Stimulated activated CD8-positive, alpha-beta memory T cell treated with anti-CD3 and anti-CD28 coated beads, Interleukin-12 subunit alpha, Interleukin-12 subunit beta, amount 100 ng/mL, for 24 hours (primary cell): ENCODE data around the gene FSTL3.
"Not testable (repeated sequence)": the region's sequence is repeated elsewhere in the genome, so short reads cannot be mapped to it uniquely, and the experiment has no call there.

ENCODE experiments used
- DNase-seq: peaks from one replicate; pipeline ENCODE4 v3.0.0-alpha.2; 2020; ENCODE audit errors: extremely low read depth

FSTL3 gene

GRCh38 chr19:682678-683320 is 6.6 kb downstream of the FSTL3 start:
- DNase-seq, result no peak

- no peak for DNase-seq
These were observed 9.3 kb downstream of the FSTL3 start for GRCh38 chr19:685454-685931.

GRCh38 chr19:686589-687297 is 10.6 kb downstream of the FSTL3 start:
- DNase-seq, result no peak

GRCh38 chr19:687569-688166 is 11.5 kb downstream of the FSTL3 start:
- no peak for DNase-seq

DNA sequence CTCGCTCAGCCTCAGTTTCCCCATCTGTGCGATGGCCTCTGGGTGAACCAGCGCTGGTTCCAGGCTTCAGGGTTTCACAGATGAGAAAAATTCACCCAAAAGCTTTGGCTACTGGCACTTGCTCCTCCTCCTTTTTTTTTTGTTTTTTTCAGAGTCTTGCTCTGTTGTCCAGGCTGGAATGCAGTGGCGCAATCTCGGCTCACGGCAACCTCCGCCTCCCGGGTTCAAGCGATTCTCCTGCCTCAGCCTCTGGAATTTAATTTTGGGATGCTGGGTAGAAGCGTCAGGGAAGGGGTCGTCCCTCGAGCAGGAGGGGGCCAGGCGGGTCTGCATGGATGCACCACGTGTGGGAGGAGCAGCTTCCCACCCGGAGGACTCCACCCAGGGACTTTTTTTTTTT is 12.0 kb downstream of the FSTL3 start:
- DNase-seq, result no peak

GRCh38 chr19:688992-689391 is 12.8 kb downstream of the FSTL3 start:
- DNase-seq, result no peak

DNA sequence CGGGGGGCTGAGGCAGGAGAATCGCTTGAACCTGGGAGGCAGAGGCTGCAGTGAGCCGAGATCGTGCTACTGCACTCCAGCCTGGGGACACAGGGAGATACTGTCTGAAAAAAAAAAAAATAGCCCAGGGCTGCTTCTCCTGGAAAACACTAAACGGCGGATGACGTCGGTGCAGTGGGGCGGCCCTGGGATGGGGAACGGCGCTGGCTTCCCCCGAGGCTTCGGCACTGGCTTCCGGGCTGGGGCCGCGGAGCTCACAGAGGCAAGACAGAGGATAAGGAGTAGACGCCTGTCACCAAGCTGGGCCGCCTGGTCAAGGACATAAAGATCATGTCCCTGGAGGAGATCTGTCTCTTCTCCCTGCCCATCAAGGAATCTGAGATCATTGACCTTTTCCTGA is 14.0 kb downstream of the FSTL3 start:
- DNase-seq, result no peak

- DNase-seq, result no peak
These were observed 18.5 kb downstream of the FSTL3 start for GRCh38 chr19:694481-695351.

DNA sequence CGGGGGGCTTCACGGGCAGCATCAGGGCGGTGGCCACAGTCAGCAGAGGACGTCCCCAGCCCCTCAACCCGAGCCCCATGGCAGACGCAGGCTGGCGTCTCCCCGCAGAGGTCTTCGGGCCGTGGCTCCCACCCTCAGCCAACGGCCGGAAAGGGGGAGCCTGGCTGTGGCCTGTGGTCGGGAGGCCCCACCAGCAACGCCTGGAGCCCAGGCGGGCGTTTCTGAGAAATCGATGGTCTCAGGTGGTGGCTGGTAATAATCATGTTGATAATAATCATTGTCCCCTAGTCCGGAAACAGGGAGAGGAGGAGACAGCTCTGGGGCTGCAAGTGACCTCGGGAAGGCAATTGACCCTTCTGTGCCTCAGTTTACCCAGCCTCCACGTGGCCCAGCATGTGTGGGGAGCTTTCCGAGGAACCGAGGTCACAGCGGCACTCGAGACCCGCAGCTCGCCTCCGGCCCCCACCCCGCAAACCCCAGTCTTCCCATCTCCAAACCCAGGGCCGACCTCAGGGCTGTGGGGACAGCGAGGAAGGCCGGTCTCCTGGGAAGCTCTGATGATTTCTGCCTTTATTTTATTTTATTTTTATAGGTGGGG is 19.3 kb downstream of the FSTL3 start, which contains the start of gene PRSS57:
Gene PRSS57 (minus strand): TSS at position 101 of the 598 bp plus-strand sequence. CDS start 22 bp downstream, at position 79.
- no peak for DNase-seq

DNA sequence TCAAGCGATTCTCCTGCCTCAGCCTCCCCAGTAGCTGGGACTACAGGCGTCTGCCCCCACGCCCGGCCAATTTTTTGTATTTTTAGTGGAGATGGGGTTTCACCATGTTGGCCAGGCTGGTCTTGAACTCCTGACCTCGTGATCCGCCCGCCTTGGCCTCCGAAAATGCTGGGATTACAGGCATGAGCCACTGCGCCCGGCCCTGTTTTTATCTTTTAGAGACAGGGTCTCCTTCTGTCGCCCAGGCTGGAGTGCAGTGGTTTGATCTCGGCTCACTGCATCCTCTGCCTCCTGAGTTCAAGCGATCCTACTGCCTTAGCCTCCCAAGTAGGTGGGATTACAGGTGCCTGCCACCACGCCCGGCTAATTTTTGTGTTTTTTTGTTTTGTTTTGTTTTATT is 22.3 kb downstream of the FSTL3 start:
- DNase-seq, result not testable (repeated sequence)

- not testable (repeated sequence) for DNase-seq
These were observed 23.7 kb downstream of the FSTL3 start for GRCh38 chr19:699885-700284.

- DNase-seq, result not testable (repeated sequence)
These were observed 26.7 kb downstream of the FSTL3 start for GRCh38 chr19:702847-703246.

- no peak for DNase-seq
These were observed 27.1 kb downstream of the FSTL3 start for GRCh38 chr19:703329-703650.

DNA sequence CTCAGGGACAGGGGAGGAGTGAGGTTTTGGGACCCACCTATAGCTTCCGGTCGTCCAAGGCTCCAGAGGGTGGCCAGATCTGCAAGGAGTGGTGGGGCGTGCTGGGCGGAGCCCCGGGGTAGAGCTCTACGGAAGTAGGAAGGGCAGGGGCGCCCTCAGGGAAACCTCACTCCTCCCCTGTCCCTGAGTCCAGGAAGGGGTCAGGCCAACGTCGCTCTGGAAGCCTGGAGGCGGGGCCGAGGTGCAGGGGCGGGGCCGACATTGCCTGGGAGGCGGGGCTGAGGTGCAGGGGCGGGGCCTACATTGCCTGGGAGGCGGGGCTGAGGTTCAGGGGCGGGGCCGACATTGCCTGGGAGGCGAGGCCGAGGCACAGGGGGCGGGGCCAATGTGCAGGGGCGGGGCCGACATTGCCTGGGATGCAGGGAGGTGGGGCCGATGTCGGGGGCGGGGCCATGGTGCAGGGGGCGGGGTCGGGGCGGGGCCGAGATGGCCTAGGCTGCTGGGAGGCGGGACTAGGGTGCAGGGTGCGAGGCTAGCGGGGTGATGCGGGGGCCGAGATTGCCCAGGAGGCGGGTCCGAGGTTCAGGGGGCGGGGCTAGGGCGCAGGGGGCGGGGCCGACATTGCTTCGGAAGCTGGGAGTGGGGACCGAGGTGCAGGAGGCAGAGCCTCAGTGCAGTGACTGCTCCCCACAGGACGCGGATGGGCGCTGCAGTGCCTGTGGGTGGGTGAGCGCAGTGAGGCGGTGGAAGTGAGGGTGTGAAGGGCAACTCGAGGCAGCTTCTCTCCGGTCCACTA is 27.7 kb downstream of the FSTL3 start:
- DNase-seq, result peak; percentile 33

- no peak for DNase-seq
These were observed 28.2 kb downstream of the FSTL3 start for GRCh38 chr19:704447-704741.

DNA sequence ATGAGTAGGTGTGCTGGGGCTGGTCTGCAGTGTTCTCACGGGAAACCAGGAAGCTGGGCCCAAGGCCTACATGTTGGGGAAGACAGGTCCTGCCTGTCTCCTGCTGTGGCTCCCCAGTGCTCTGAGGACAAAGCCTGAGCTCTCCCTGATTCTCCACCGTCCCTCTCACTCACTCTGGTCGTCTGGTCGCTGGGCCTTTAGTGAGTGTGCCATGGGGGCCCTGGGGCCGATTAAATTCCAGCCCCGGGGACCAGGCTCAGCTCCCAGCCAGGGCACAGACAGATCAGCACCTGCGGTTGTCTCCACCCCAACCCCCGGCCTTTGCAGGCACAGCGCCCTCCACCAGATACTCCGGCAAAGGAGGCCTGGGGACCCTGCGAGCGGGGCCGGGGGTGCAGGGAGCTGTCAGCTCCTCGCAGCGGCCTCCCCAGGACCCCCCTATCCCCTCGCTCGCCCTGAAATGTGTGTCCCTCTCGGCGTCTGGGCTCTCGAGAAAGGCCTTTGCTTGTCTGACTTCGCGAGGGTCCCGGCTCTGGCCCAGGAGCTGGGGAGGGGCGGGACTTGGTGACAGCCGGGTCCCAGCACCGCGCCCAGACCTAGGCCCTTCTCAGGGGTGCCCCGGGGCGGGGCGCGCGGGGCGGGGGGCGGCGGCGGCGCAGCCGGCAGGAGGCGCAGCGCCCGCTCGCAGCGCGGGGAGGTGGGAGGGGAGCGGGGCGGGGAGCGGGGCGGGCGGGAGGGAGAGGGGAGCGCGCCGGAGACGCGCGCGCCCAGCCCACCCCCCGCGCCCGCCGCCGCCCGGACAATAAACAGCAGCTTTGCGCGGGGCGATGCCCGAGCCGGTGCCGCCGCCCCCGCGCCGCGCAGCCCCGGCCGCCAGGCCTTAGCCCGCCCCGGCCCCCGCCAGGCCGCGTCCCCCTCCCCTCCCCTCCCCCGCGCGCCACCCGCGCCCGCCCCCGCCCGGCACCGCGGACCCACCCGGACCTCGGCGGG is 32.3 kb downstream of the FSTL3 start, which contains the start of gene PALM:
Gene PALM (plus strand): TSS at position 782 of the 990 bp plus-strand sequence. CDS start 212 bp downstream, outside the sequence.
- DNase-seq, result no peak

DNA sequence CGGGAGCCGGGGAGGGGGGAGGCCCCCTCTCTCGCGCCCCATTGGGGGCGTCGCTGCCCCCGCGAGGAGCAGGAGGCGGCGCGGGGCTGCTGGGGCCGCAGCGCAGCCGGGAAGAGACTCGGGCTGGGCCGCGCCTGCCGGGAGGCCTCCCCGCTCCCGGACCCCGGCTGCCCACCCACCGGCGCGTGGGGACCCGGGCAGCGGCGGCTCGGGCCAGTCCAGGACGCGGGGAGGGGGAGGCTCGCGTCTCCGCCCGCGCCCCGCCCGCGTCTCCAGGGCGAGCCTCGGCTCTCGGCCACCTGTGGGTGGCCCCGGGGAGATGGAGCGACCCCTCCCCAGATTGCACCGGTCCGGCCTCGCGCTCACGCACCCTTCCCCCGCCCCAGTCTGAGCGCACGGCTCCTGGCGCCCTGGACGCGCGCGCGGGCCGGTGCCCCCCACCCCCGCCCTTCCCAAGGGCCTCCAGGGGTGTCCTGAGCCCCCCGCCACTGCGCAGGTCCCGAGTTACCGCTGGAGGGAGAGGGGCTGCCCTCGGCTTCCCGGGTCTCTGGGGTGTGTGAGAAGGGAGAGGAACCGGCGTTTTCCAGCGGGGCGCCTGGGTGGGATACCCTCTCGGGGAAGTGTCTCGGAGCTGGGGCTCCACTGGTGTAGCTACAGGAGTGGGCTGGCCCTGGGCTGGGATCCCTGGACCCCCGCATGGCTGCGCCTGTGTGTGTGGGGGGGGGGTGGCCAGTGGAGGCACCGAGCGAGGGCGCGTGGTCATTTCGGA is 33.2 kb downstream of the FSTL3 start:
- DNase-seq, result no peak

- DNase-seq, result no peak
These were observed 33.9 kb downstream of the FSTL3 start for GRCh38 chr19:709965-710571.
